Cerebellar nuclear complex (tissue), 1 donor: ENCODE results near the gene F2.

ENCODE experiments used
- DNase-seq, 2 experiments: peaks; one replicate each; lab custom pipeline; 2025; lab: John Stamatoyannopoulos, UW

F2 gene

GRCh38 chr11:46743693-46744339 is 24.8 kb downstream of the F2 start:
- no peak for DNase-seq

GRCh38 chr11:46745328-46745727 is 26.3 kb downstream of the F2 start:
- no peak for DNase-seq

GRCh38 chr11:46745995-46746394 is 27.0 kb downstream of the F2 start:
- DNase-seq = no peak

GRCh38 chr11:46747150-46747549 is 28.1 kb downstream of the F2 start:
- no peak for DNase-seq

- DNase-seq = no peak
These were observed 36.9 kb downstream of the F2 start for GRCh38 chr11:46755962-46756361.

- no peak for DNase-seq
These were observed 40.2 kb downstream of the F2 start for GRCh38 chr11:46759196-46759595.

GRCh38 chr11:46760429-46761128 is 41.6 kb downstream of the F2 start:
- no peak for DNase-seq

- DNase-seq = no peak
These were observed 42.8 kb downstream of the F2 start for GRCh38 chr11:46761807-46762206.

GRCh38 chr11:46762248-46762647 is 43.2 kb downstream of the F2 start:
- no peak for DNase-seq

GRCh38 chr11:46766656-46767055 is 47.6 kb downstream of the F2 start:
- no peak for DNase-seq

- no peak for DNase-seq
These were observed 50.7 kb downstream of the F2 start for GRCh38 chr11:46769636-46770221.

- no peak for DNase-seq
These were observed 57.9 kb downstream of the F2 start for GRCh38 chr11:46776878-46777277.

- DNase-seq = no peak
These were observed 59.4 kb downstream of the F2 start for GRCh38 chr11:46778416-46778815.
